Measurements from ENCODE around the gene RBM23.

Gene RBM23

GRCh38 chr14:22845821-22846625, 72.9 kb downstream of the RBM23 start:
- TF ChIP-seq POLR2A (IDR thresholded peaks at IDR 0.05; ENCODE audit: extremely low read depth, insufficient read length) (no peak), CTCF (IDR thresholded peaks at IDR 0.05; ENCODE audit: low read depth, low read length) (no peak), MYC (IDR thresholded peaks at IDR 0.05; ENCODE audit: low read depth, low read length) (no peak), MAX (IDR thresholded peaks at IDR 0.05; ENCODE audit: low read depth, low read length) (no peak)
- no peak overlapping the region for H3K4me3 ChIP-seq (ENCODE audit: low read depth, low read length)
- no peak for DNase-seq (ENCODE audit: low read depth)

GRCh38 chr14:22845103-22845394, 73.9 kb downstream of the RBM23 start:
- H3K4me3 ChIP-seq (ENCODE audit: low read depth, low read length): no peak overlapping the region
- TF ChIP-seq MYC (IDR thresholded peaks at IDR 0.05; ENCODE audit: low read depth, low read length): no peak
- TF ChIP-seq POLR2A (IDR thresholded peaks at IDR 0.05; ENCODE audit: extremely low read depth, insufficient read length): no peak
- TF ChIP-seq MAX (IDR thresholded peaks at IDR 0.05; ENCODE audit: low read depth, low read length): no peak
- DNase-seq (ENCODE audit: low read depth): no peak

- no peak for DNase-seq (ENCODE audit: low read depth)
- H3K4me3 ChIP-seq (ENCODE audit: low read depth, low read length): no peak overlapping the region
- TF ChIP-seq POLR2A (IDR thresholded peaks at IDR 0.05; ENCODE audit: extremely low read depth, insufficient read length): no peak
- no peak for TF ChIP-seq MAX (IDR thresholded peaks at IDR 0.05; ENCODE audit: low read depth, low read length)
- no peak for TF ChIP-seq CTCF (IDR thresholded peaks at IDR 0.05; ENCODE audit: low read depth, low read length)
- no peak for TF ChIP-seq MYC (IDR thresholded peaks at IDR 0.05; ENCODE audit: low read depth, low read length)
Observed at GRCh38 chr14:22844221-22845102, 74.5 kb downstream of the RBM23 start.
